SK-N-MC (cell line): Measurements from ENCODE around the gene NSUN5.
"Not testable (repeated sequence)": the region's sequence is repeated elsewhere in the genome, so short reads cannot be mapped to it uniquely, and the experiment has no call there.

Experiments used
- DNase-seq: peaks from one replicate; pipeline ENCODE4 v3.0.0-alpha.2; 2011; ENCODE audit warnings: low read depth, low spot score
- H3K27ac ChIP-seq: fragments of 200-600 bp; sonication (generic); 2 replicates; pipeline ENCODE4 v1.5.1; 2016; ENCODE audit warnings: mixed run types
- H3K36me3 ChIP-seq: fragments of 200-600 bp; sonication (generic); 2 replicates; pipeline ENCODE4 v1.6.1; 2017; ENCODE audit warnings: antibody characterized with exemption, low read length, mixed read lengths; ENCODE audit not compliant: insufficient read depth
- H3K4me3 ChIP-seq: fragments of 200-600 bp; sonication (generic); 2 replicates; pipeline ENCODE4 v1.5.1; 2016
- H3K9ac ChIP-seq: fragments of 200-600 bp; sonication (generic); 2 replicates; pipeline ENCODE4 v1.8.0; 2017; ENCODE audit warnings: mixed run types, mixed read lengths; ENCODE audit not compliant: insufficient read length
- H3K9me3 ChIP-seq: fragments of 200-600 bp; sonication (generic); 2 replicates; pipeline ENCODE4 v1.6.1; 2017; ENCODE audit warnings: low read depth, mild to moderate bottlenecking, antibody characterized with exemption, low read length, moderate library complexity, mixed read lengths
- EZH2 ChIP-seq: fragments of 200-600 bp; sonication (generic); IDR thresholded peaks from one replicate; pipeline ENCODE4 v1.6.1; 2017; ENCODE audit warnings: antibody characterized with exemption
- FOXP2 ChIP-seq: optimal IDR thresholded peaks from 2 replicates; pipeline ENCODE3; 2011; ENCODE audit warnings: mild to moderate bottlenecking, moderate library complexity; ENCODE audit not compliant: insufficient read depth; ENCODE audit errors: extremely low read length, control extremely low read depth
- POLR2AphosphoS5 ChIP-seq: IDR thresholded peaks from 2 replicates; pipeline ENCODE4 v1.6.1; 2012; ENCODE audit warnings: mild to moderate bottlenecking, low read depth, low read length, borderline replicate concordance

NSUN5 gene

DNA sequence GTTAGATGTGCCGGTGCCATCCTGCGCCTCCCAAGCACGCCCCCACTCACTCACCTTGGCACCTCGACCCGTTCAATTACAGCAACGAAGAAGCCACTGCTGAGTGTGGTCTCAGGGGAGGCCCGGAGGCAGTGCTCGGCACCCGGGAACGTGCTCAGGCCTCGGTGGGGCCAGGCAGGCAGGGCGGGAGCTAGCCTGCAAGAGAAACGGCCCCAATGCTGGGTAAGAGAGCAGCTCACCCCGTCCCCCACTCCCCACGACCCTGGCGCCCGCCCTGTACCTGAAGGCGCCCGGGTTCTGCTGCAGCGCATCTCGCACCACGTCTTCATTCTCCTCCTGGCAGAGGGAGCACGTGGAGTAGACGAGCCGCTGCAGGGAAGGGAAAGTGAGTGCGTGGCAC lies 5.1 kb downstream of the NSUN5 start:
- DNase-seq, result no peak
- Histone ChIP-seq H3K27ac (no peak overlapping the region), H3K9me3 (no peaks in the 10 kb centered on the region), H3K9ac (no peak overlapping the region), H3K36me3 (no peaks in the 10 kb centered on the region; the same call in 1 of the 2 replicates), H3K4me3 (no peak overlapping the region)
- no peak for TF ChIP-seq FOXP2
- no peak for TF ChIP-seq EZH2
- TF ChIP-seq POLR2AphosphoS5, result no peak

DNA sequence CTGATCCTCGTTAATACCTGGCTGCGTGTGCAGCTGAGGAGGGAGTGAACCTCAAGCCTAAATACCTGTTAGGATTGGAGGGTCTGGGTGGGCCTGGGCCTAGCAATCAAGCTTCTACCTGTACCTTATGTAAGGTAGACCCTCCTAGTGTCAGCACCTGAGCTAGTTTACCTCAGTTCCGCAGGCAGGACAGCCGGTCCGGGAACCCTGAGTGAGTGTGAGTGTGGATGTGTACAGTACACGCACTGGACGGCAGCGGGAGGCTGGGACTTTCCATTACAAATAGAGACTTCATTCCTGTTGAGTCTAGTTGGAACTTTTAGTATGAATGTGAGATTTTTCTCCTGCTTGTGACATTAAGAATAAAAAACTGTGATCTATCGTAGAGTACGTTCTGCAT lies 5.8 kb downstream of the NSUN5 start:
- H3K9me3 ChIP-seq, DNase-seq, H3K36me3 ChIP-seq, H3K9ac ChIP-seq, H3K27ac ChIP-seq, H3K4me3 ChIP-seq: not testable (repeated sequence)

DNA sequence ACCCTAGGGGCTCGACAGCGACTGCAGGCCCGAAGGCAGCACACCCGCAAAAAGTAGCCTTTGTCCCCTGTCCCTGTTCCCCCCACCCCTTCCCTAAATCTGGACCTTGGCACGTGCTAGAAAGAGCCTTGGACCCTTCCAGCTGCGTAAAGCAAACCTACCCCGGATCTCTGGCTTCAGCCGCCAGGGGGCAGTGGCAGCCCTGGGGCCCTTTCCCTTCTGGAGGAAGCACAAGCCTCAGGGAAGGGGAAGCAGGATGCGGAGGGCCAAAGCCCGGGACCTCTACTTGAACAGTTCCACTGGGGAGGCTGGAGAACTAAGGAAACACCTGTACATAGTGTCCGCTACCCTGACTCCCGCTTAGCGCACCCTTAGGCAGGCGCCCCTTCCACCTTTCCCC lies 7.5 kb downstream of the NSUN5 start:
- not testable (repeated sequence) for H3K9me3 ChIP-seq, H3K27ac ChIP-seq, H3K9ac ChIP-seq, DNase-seq, H3K36me3 ChIP-seq, H3K4me3 ChIP-seq

DNA sequence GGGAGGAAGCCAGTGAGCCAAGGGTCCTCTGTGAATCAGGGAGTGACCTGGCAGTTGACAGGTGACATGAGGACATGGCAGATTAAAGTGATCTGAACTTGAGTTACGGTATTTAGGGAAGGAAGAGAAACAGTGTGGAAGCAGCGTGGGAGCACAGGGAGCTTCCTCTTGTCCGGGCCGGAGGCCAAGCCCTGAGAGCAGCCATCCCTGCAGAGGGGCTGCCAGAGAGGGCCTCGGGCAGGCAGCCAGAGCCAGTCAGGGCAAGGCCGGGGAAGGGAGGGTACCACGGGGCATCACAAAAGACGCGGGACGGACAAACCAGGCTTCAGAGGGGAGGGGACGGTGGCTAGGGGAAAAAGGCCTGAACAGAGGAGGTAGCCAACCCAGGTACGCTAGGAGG lies 8.8 kb downstream of the NSUN5 start:
- not testable (repeated sequence) for H3K36me3 ChIP-seq, H3K9ac ChIP-seq, H3K27ac ChIP-seq, H3K9me3 ChIP-seq, H3K4me3 ChIP-seq, DNase-seq

DNA sequence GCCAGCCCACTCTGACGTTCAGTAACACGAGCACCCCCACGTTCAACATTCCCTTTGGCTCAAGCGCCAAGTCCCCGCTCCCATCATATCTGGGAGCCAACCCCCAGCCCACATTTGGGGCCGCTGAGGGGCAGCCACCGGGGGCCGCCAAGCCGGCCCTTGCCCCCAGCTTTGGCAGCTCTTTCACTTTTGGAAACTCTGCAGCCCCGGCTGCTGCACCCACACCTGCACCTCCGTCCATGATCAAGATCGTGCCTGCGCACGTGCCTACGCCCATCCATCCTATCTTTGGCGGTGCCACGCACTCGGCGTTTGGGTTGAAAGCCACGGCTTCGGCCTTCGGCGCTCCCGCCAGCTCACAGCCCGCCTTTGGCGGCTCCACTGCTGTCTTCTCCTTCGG lies 10.9 kb downstream of the NSUN5 start:
- H3K9ac ChIP-seq, H3K4me3 ChIP-seq, DNase-seq, H3K27ac ChIP-seq, H3K9me3 ChIP-seq, H3K36me3 ChIP-seq: not testable (repeated sequence)

DNA sequence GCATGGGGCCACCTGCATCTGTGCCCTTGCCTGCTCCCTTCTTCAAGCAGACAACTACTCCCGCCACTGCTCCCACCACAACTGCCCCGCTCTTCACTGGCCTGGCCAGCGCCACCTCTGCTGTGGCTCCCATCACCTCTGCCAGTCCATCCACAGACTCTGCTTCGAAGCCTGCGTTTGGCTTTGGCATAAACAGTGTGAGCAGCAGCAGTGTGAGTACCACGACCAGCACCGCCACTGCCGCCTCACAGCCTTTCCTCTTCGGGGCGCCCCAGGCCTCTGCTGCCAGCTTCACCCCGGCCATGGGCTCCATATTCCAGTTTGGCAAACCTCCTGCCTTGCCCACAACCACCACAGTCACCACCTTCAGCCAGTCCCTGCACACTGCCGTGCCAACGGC lies 11.4 kb downstream of the NSUN5 start:
- DNase-seq, H3K9ac ChIP-seq, H3K36me3 ChIP-seq, H3K4me3 ChIP-seq, H3K9me3 ChIP-seq, H3K27ac ChIP-seq: not testable (repeated sequence)

DNA sequence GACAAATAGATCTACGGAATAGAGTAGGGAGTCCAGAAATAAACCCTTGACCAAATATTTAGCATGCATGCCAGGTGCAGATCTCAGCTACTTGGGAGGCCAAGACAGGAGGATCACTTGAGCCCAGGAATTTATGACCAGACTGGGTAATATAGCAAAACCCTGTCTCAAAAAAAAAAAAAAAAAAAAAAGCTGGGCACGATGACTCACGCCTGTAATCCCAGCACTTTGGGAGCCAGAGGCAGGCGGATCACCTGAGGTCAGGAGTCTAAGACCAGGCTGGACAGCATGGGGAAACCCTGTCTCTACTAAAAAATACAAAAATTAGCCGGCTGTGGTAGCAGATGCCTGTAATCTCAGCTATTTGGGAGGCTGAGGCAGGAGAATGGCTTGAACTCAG lies 31.4 kb downstream of the NSUN5 start:
- H3K9me3 ChIP-seq, H3K27ac ChIP-seq, H3K4me3 ChIP-seq, H3K36me3 ChIP-seq, H3K9ac ChIP-seq, DNase-seq: not testable (repeated sequence)

DNA sequence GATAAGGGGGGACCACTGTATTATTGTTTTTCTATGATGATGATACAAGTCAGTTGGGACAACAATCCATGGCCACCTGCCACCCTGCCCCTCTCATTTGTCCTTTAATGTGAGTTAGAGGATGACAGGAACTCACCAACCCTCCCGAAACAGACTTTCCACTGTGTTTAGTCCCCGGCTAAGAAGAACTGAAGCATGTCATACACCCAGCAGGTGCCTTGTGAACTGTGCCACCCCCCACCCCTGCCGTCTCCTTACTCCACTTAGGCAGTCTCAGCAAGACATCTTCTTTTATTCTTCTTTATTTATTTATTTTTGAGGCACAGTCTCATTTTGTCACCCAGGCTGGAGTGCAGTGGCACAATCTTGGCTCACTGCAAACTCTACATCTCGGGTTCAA lies 40.8 kb downstream of the NSUN5 start:
- not testable (repeated sequence) for H3K9me3 ChIP-seq, H3K27ac ChIP-seq, H3K9ac ChIP-seq

DNA sequence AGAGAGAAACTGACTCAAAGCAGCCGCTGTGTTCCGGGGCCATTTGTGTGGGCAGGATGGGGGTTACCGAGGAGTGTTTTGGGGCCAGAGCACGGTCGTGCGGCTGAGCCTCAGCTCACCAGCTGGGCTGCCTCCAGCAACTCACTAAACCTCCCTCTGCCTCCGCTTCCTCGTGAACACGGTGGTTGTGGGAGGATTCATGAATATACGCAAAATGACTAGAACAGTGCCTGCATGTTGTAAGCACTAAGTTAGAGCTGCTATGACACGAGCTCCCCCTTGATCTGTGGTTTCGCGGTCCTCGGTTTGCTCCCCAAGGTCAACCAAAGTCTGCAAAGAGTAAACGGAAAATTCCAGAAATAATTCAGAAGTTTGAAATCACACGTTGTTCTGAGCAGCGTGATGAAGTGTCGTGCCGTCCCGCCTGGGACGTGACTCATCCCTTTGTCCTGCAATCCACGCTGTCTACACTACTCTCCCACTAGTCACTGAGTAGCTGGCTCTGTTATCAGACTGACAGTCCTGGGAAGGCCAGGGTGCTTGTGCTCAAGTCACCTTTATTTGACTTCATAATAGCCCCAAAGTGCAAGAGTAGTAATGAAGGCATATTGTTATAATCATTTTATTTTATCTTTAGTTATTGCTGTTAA lies 41.8 kb downstream of the NSUN5 start:
- H3K36me3 ChIP-seq, H3K27ac ChIP-seq, H3K9me3 ChIP-seq, DNase-seq, H3K9ac ChIP-seq, H3K4me3 ChIP-seq: not testable (repeated sequence)

More for the DNA sequence above, 40.8 kb downstream of the NSUN5 start:
- not testable (repeated sequence) for H3K4me3 ChIP-seq, DNase-seq, H3K36me3 ChIP-seq

DNA sequence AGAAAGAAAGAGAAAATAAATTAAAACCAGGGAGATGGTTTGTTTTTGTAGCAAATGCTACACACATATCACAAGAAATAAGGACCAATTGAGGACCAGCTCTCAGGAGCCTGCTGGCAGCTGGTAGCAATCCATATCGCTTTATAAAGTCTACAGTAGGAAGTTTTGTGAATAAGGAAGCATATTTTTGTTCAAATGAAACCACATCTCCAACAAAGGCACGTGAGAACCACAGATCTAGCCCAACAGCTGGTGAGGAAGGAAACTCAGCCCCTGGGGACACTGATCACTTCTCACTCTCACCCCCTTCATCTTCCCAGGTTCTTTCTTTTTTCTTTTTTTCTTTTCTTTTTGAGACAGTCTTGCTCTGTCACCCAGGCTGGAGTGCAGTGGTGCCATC lies 46.2 kb downstream of the NSUN5 start:
- H3K4me3 ChIP-seq, H3K9me3 ChIP-seq, H3K9ac ChIP-seq, DNase-seq, H3K27ac ChIP-seq, H3K36me3 ChIP-seq: not testable (repeated sequence)
